HG03280 (cell line): ENCODE measurements around the gene LEMD1.
"Not testable (repeated sequence)": the region's sequence is repeated elsewhere in the genome, so short reads cannot be mapped to it uniquely, and the experiment has no call there.

Experiments used
- ATAC-seq: cut with Tn5 transposase; IDR thresholded peaks from one replicate; pipeline ENCODE4 v1.9.1; 2021; ENCODE audit warnings: mild to moderate bottlenecking, moderate library complexity; ENCODE audit not compliant: unreplicated experiment

Gene LEMD1

DNA sequence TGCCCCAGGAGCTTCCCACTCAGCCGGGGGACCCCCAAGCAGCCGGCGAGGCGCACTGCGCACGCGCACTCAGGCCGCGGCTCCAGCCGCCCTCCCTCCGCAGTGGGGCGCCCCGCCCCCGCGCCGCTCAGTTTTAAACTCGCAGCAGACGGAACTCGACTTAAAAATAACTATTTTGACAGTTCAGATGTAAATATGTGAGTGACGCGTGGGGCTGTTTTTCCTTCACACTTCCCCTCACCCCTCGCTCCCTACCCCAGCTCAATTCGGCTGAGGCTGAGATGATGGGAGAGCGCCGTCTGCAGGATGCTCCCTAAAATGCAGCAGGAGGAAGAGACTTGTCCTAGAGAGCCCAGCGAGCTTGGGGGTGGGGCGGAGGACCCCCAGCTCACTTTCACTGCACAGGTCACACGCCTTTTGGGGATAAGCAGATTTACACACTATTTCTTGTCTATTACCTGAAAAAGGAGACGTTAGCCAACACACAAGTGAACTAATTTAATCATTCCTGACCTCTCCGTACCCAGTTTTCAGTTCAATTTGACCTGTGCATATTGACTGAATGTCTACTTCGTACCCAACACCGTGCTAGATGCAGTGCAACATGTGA is 8.9 kb upstream of the LEMD1 start:
- ATAC-seq, result no peak

DNA sequence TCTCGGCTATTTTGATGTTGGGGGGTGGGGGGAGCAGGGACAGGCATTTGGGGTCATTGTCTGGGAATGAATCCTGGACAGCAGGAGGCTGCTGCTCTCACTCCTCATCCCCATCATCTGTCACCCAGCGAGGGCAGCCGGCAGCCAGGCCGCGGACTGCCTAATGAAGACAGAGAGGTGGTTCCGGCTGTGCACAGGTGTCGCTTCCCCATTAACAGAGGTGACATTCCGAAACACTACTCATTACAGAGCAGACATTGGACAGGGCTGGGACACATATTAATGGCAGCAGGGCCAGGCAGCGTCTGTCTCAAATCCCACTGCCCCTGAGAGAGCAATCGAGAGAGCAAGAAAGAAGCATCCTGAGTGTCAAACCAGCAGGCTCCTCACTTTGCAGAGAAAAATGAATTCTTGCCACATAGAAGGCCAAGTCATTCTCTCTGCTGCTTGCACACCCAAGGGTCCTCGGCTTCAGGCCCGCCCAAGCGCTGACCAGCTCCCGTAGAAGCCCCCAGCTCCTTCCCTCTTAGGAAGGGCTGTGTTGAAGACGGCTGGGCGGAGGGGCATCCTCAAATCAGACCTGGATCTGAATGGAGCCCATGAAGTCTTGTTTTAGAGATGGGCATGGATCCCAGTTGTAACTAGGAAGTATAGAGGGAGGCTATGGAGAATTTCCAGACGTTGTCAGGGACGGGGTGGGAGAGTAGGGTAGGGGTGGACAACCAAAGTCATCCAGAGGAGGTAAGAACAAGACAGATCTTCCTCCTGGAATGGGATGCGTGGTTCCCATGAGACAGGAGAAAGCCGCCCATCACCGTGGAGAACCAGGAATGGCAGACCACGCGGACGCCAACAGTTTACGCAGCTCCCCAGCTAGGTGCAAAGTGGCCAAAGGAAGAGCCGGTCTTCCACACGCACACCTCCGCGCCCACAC is 8.2 kb upstream of the LEMD1 start:
- ATAC-seq, result no peak

DNA sequence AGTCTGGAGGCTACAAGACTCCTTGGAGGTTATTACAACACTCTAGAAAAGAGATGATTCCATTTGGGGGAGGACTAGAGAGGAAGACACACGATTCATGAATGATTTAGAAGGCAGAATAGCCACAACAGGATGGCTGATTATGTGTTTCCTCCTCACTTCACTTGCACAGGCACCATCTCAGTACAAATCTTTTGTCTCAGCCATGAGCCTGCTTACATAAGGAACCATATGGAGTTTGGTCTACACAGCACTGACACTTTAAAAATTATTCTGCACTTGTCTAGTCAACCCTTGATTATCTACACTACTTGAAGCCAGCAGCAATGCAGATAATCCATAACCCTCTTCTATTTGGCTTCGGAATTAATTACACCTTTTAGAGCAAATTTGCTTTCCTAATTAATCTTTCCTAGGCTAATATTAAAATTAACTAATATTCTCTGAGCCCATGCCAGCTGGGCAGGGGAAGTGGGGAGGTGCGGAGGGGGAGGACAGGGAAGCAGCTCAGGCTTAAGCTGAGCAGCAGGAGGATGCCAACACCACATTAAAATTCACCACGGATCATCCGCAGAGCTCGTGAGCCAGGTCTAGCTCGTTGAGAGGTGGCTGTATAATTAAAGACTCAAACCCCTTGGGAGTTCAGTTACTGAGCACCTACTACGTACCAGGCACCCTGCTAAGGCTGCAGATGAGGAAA is 3.2 kb upstream of the LEMD1 start:
- ATAC-seq, result no peak

DNA sequence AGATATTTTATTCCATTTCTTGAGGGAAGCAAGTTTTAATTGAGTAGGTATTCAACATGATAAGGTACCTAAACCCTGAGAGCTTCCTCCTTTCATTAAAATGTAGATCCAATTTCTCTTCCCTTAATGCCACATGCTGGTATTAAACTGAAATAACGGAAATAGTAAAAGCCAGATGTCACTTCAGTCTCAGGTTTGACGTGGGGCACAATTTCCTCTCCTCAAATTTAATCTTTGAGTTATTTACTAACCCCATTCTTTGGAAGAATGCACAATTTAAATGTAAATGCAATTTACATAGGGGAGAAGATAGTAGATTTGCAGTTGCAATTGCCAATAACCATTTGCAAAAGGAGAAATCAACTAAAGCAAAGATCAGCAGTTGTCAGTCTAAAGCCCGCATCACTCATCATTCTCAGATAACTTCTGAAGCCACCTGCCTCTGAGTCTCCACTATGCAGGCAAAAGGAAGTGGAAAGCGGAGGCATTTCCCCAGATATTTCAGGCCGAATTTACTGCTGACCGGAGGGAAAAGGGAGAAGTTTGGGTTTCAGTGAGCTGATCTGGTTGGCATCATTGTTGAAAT is 2.1 kb upstream of the LEMD1 start:
- ATAC-seq, result no peak

DNA sequence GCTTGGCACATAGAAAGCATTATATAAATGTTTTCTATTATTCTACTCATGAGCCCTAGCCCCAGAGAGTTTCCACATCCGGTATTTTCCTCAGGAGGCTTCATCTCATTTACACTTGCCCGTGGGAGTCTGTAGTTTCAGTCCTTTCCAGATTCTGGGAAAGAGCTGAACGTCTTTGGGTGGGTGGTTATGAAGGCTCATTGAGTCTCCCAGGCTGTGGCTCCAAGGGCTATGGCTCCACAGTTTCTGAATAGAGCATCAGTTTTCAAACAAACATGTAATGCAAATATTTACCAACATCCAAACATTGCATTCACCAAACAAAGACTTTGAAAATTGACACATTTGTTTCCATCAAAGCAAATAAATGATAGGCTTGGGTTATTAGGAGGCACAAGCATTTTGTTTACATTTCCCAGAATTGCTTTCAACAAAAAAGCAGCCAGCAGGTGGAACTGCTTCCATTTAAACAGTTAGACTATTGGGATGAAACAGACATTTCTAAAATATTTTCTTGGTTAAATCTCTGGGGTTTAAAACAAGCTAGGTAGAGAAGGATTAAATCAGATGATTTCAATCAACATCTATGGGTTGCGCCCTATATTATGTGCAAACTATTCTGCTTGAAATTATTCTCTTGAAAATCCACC is 1.3 kb upstream of the LEMD1 start:
- no peak for ATAC-seq

DNA sequence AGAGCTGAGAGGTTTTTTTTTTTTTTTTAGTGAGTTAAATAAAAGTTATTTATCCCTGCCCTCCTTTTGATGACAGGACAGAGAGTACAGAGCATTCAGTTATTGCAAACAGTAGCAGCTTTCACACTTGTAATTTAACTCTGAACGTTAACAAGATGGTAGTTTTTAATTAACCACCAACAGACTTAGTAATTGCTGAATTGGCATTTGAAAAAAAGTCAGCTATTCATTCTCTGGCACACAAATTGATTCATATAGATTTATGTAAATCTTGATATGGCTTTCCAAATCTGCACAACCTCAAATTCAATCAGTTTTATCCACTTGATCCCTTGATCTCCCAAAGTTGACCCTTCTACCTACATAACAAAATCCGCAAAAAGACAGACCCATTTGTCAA is 918 bp downstream of the LEMD1 start:
- ATAC-seq, result no peak

DNA sequence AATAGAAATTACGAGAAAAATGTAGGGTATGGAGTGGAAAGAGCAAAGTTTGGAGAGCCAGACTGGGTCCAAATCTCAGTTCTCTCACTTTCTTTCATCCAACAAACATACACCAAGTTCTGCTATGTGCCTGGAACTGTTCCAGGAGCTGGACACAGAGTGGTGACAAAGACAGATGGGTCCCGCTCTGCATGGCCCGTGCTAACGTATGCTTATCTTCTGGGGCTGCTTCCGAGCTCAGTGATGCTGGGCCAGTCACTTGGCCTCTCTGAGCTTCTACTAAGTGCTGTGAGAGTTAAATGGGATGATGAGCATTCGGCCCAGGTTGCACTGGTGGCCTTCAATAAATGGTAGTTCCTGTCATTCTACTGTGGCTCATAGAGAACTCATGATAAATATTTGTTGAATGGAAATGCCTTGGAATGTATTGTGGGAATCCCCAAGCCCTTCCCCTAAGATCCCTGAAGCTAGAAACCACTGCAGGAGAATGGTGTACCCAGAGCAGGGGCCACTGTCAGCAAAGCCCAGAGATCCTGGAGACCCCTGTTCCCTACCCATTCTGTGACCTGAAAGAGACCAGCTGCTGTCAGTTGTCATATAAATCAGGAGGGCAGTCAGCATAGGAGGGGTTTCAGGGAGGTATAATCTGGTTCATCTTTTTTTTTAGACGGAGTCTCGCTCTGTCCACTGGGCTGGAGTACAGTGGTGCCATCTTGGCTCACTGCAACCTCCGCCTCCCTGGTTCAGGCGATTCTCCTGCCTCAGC is 3.8 kb downstream of the LEMD1 start:
- no peak for ATAC-seq

DNA sequence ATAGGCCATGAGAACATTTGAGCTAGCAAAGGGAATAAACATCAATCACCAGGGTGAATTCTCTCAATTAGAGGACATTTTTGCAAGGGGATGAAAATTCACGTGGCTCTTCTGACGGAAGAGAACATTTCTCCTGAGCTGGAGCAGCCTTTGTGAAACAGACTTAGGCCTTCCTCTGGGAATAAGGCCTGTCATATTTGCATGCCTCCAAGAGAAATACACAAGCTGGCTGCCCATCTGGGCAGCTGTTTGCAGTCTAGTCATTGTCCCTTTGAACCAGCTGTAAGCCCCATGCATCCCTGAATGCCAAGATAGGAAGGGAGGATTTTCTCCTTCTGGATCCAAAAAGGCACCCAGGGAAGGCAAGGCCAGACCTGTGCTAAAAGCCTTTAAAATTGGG is 5.5 kb downstream of the LEMD1 start:
- ATAC-seq, result no peak

DNA sequence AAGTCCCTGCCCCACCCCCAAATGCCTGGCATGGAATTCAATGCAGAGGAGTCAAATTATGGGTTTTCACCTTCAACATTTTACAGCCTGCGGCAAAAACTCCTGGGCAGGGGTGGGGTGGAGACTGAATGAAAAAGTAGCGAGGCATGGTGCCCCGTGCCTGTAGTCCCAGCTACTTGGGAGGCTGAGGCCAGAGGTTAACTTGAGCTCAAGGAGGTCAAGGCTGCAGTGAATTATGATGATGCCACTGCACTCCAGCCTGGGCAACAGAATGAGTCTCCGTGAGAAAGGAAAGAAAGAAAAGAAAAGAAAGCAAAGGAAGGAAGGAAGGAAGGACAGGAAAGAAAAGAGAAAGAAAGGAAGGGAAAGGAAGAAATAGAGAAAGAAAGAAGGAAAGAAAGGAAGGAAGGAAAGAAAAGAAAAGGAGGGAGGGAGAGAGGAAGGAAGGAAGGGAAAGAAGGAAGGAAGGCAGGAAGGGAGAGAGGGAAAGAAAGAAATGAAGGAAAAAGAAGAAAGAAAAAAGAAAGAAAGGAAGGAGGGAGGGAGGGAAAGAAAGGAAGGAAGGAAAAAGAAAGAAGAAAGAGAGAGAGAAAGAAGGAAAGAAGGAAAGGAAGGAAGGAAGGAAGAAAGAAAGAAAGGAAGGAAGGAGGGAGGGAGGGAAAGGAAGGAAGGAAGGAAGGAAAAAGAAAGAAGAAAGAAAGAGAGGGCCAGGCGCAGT is 11.1 kb downstream of the LEMD1 start:
- ATAC-seq, result no peak

DNA sequence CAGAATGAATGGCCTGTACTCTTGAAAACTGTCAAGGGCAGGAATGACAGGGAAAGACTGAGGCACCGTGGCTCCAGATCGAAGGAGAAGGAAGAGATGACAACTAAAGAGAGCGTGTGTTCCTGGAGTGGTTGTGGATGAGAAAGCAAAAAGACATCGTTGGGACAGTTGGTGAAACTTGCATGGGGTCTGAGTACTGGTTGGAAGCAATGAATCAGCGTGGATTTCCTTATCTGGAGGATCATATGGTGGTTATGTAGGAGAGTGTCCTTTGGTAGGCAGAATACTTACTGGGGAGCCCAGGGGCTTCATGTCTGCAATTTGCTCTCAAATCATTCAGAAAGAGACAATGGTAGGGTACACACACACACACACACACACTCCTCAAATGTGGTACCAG is 13.9 kb downstream of the LEMD1 start:
- no peak for ATAC-seq

DNA sequence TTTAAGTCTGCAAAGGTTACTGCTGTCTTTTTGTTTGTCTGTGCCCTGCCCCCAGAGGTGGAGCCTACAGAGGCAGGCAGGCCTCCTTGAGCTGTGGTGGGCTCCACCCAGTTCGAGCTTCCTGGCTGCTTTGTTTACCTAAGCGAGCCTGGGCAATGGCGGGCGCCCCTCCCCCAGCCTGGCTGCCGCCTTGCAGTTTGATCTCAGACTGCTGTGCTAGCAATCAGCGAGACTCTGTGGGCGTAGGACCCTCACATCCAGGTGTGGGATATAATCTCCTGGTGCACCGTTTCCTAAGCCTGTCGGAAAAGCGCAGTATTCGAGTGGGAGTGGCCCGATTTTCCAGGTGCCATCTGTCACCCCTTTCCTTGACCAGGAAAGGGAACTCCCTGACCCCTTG is 15.6 kb downstream of the LEMD1 start:
- ATAC-seq, result not testable (repeated sequence)

DNA sequence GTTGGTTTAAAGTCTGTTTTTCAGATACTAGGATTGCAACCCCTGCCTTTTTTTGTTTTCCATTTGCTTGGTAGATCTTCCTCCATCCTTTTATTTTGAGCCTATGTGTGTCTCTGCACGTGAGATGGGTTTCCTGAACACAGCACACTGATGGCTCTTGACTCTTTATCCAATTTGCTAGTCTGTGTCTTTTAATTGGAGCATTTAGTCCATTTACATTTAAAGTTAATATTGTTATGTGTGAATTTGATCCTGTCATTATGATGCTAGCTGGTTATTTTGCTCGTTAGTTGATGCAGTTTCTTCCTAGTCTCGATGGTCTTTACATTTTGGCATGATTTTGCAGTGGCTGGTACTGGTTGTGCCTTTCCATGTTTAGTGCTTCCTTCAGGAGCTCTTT is 17.4 kb downstream of the LEMD1 start:
- not testable (repeated sequence) for ATAC-seq

DNA sequence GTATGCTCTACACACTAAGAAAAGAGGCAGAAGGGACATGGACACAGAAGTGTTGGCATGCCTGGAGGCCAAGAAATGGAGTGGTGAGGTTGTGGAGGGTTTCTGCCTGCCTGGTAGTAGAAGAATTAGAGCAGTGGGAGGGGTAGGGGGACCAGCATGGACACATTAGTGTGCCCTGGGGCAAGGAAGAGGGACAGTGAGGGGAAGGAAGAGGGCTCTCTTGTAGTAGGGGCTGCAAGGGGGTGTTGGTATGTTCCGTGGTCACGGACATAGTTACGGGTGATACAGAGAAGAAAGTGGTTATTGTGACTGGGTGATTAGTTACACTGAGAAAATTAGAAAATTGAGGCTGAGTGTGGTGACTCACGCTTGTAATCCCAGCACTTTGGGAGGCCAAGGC is 23.3 kb downstream of the LEMD1 start:
- no peak for ATAC-seq

DNA sequence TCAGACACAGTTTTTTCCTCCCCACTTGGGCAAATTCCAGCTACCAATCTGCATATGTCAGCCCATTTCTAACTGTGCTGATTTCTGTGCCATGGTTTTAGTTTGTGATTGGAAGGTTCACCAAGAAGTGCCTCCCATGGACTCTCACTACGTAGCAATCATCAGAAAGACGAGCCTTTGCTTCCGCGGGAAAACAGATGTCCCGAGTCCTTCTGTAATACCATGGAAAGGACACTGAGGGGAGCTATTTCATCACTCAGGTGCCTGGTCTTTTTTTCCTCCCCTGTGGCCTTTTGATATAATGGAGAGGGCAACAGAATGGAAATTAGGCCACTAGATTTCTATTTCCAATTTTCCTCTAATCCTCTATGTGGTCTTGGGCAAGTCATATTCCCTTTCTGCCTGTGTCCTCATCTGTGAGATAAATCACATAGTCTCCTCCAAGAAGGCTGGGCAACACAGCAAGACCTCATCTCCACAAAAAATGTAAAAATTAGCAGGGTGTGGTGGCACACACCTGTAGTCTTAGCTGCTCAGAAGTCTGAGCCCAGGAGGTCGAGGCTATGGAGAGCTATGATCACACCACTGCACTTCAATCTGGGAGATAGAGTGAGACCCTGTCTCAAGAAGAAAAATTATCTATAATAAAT is 24.8 kb downstream of the LEMD1 start:
- ATAC-seq, result no peak

DNA sequence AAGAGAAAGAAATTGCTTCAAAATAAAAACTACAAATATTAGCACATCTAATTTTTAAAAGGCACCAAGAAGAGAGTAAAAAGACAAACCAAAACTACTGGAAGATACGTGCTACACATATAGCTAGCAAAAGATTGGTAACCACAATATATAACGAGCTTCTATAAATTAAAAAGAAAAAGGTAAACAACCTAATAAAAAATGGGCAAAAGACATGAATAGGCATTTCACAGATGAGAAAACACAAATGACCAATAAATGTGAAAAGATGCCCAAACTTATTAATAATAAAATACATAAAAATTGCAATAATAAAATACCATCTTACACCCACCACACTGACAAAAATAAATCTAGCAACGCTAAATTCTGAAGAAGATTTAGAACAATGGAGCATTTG is 26.2 kb downstream of the LEMD1 start:
- no peak for ATAC-seq

DNA sequence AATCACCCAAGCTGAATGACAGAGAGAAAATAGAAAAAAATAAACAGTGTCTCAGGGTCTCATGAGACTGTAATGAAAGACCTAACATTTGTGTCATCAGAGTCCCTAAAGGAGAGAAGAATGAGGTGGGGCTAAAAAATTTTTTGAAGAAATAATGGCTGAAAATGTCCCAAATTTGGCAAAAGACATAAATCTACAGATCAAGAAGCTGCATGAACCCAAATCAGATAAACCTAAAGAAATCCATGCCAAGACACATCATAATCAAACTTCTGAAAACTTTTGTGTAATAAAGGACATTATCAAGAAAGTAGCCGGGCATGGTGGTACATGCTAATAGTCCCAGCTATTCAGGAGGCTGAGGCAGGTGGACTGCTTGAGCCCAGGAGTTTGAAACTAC is 29.2 kb downstream of the LEMD1 start:
- no peak for ATAC-seq

DNA sequence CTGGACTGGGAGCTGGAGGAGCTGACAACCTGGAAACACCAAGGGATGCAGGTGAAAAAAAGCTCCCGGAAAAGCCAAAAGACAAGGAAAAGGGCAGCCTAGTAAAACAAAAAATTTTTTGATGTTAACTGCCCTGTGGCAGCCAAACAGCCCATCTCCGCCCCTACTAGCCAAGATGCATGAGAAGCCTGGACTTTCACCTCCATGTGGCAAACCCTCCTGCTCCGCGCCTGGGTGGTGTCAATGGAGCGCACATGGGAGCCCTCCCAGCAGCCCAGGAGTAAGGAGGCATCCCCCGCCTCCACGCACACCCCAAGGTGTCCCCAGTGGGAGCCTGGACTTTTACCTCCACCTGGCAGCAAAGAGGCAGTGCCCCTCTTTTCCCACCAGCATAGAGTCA is 30.5 kb downstream of the LEMD1 start:
- ATAC-seq, result no peak

DNA sequence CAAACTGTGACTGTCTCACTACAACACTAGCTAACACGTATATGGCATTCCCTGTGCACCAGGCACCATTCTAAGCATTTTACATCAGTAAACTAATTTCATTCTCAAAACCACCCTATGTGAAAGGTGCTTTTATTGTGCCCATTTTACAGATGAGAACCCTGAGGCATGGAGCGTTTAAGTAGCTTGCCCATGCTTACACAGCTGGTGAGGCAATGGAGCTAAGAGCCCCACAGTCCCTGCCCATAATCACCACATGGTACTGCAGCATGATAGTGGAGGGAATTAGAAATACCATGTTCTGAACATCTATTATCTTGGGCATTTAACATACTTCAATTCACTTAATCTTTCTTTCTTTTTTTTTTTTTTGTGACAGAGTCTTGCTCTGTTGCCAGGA is 34.0 kb downstream of the LEMD1 start:
- ATAC-seq, result no peak

DNA sequence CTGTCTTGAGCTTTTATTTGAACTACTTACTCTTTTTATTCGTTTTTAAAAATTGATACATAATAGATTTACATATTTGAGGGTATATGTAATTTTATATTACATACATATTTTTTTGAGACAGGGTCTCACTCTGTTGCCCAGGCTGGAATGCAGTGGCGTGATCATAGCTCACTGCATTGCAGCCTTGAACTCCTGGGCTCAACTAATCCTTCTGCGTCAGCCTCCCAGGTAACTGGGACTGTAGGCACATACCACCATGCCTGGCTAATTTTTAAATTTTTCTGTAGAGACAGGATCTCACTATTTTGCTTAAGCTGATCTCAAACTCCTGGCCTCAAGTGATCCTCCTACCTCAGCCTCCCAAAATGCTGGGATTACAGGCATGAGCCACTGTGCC is 38.9 kb downstream of the LEMD1 start:
- ATAC-seq, result not testable (repeated sequence)
